Measurements from ENCODE around the gene SFSWAP.

The SFSWAP gene

DNA sequence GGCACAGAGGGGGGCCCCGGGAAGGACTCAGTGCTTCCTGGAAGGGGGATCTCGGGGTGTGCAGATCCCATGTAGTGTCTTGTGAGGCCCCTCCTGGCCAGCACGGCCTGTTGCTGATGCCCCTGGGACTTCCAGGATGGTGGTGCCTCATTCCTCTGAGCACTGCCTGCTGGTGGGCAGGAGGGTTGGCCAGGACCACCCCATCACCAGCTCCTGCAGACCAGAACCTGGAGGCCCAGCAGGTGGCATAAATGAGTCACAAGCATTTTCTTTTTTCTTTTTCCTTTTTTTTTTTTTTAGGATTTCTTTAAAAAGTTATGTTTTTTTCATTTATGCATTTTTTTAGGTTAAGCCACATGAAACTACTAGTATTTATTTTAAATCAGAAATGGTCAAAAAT, 125.3 kb downstream of the SFSWAP start:
- POLR2A ChIA-PET (ENCODE audit: low non-redundant PET): no interaction called here
- no peak overlapping the region for H3K27ac ChIP-seq
- TF ChIP-seq, protein P1, sequence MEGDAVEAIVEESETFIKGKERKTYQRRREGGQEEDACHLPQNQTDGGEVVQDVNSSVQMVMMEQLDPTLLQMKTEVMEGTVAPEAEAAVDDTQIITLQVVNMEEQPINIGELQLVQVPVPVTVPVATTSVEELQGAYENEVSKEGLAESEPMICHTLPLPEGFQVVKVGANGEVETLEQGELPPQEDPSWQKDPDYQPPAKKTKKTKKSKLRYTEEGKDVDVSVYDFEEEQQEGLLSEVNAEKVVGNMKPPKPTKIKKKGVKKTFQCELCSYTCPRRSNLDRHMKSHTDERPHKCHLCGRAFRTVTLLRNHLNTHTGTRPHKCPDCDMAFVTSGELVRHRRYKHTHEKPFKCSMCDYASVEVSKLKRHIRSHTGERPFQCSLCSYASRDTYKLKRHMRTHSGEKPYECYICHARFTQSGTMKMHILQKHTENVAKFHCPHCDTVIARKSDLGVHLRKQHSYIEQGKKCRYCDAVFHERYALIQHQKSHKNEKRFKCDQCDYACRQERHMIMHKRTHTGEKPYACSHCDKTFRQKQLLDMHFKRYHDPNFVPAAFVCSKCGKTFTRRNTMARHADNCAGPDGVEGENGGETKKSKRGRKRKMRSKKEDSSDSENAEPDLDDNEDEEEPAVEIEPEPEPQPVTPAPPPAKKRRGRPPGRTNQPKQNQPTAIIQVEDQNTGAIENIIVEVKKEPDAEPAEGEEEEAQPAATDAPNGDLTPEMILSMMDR (conservative IDR thresholded peaks at IDR 0.05; ENCODE audit: low read depth): peak; percentile 16; the same call in 1 of the 2 replicates
- DNase-seq (ENCODE audit: low spot score): no peak
- CTCF ChIA-PET: interaction anchor here (0.6 to 1.4 kb wide), 9 partner anchors 9 to 1055 kb away, joined by 3 to 7 read pairs (median 5); no protein-coding TSS in a partner anchor

DNA sequence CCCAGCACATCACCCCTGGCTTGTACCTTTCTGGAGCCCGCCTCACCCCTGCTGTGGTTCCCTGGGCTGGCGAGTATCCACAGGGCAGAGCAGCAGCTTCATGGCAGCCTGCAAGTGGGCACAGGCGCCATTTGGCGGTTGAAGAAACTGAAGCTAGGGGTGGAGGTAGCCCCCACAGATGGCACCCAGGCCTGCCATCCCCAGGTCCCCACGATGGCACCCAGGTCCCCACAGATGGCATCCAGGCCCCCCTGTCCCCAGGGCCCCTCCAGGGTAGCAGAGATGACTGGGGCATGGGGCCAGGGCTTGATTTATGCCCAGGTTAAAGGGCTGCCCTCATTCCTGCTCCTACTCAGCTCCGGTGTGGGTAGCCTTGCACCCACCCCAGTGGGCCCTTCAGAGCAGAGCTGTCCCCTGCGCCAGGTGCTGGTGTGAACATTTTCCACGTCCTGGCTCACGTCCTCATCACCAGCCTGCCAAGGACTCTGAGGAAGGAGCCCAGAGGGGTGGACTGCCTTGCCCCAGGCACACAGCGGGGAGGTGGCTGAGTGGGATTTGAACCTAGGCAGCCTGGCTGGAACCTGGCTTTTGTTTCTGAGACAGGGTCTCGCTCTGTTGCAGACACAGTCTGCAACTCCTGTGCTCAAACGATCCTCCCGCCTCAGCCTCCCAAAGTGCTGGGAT, 126.0 kb downstream of the SFSWAP start:
- ChIA-PET CTCF (interaction anchor here (0.6 to 1.4 kb wide), 7 partner anchors 65 to 165 kb away, joined by 3 to 6 read pairs (median 5); no protein-coding TSS in a partner anchor), POLR2A (ENCODE audit: low non-redundant PET) (no interaction called here)
- no peak for DNase-seq (ENCODE audit: low spot score)
- TF ChIP-seq, protein P1 (conservative IDR thresholded peaks at IDR 0.05; ENCODE audit: low read depth): no peak
- no peak overlapping the region for H3K27ac ChIP-seq

DNA sequence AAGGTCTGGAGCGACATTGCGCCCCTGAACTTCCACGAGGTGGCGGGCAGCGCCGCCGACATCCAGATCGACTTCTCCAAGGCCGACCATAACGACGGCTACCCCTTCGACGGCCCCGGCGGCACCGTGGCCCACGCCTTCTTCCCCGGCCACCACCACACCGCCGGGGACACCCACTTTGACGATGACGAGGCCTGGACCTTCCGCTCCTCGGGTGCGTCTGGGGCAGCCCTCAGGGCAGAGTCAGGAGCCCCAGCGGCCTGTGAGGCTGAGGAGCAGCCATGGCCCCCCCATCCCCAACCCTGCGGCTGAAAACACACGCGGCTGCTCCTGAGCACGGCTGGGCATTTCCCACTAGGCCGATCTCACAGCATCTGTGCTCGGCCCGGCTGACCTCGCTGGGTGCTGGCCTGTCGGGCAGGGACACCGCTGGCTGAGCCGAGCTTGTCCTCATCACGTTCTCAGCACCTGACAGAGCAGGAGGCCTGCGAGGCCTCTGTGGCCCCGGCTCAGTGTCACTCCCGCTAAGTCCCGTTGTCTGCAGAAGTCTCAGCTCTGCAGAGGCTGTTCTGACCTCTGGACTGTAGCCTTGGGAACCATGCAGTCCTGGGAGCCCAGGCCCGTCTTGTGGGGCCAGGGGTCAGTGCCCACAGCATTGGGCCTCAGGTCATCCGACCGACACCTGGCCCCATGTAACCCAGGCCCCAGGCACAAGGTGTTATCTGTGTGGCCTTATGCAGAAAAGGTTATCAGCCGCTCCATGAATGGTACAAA, 129.9 kb downstream of the SFSWAP start:
- no peak overlapping the region for H3K27ac ChIP-seq
- ChIA-PET CTCF (no interaction called here), POLR2A (ENCODE audit: low non-redundant PET) (no interaction called here)
- TF ChIP-seq, protein P1 (conservative IDR thresholded peaks at IDR 0.05; ENCODE audit: low read depth): no peak
- DNase-seq (ENCODE audit: low spot score): no peak

DNA sequence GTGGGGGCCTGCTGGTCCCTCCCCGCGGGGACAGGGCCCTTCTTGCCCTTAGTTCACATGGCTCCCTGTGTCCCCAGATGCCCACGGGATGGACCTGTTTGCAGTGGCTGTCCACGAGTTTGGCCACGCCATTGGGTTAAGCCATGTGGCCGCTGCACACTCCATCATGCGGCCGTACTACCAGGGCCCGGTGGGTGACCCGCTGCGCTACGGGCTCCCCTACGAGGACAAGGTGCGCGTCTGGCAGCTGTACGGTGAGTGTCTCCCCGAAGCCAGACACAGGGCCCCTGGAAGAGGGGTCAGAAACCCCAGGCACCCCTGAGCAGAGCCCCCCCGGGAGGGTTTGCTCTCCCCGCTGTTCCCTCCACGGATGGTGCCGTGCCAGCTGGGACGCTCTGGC, 130.7 kb downstream of the SFSWAP start:
- TF ChIP-seq, protein P1 (conservative IDR thresholded peaks at IDR 0.05; ENCODE audit: low read depth): no peak
- no peak overlapping the region for H3K27ac ChIP-seq
- no peak for DNase-seq (ENCODE audit: low spot score)
- POLR2A ChIA-PET (ENCODE audit: low non-redundant PET): no interaction called here
- CTCF ChIA-PET: no interaction called here

DNA sequence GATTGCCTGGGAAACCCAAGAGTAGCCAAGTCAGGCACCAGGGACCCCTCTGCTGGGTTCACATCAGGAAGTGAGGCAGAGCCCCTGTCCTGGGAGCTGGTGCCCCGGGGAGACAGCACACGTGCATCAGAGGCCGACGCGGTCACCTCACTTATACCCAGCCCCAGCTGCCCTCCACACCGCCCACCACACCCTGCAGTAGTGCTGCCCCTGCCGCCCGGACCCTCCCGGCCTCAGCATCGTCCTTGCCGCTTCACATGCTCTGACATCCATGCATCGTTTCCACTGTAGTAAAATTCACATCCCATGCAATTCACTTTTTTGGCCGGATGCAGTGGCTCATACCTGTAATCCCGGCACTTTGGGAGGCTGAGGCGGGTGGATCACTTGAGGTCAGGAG, 131.3 kb downstream of the SFSWAP start:
- ChIA-PET CTCF (interaction anchor here (0.6 to 0.7 kb wide), 2 partner anchors 170 to 291 kb away, joined by 3 read pairs; no protein-coding TSS in a partner anchor), POLR2A (ENCODE audit: low non-redundant PET) (no interaction called here)
- no peak for DNase-seq (ENCODE audit: low spot score)
- no peak overlapping the region for H3K27ac ChIP-seq
- TF ChIP-seq, protein P1 (conservative IDR thresholded peaks at IDR 0.05; ENCODE audit: low read depth): no peak

DNA sequence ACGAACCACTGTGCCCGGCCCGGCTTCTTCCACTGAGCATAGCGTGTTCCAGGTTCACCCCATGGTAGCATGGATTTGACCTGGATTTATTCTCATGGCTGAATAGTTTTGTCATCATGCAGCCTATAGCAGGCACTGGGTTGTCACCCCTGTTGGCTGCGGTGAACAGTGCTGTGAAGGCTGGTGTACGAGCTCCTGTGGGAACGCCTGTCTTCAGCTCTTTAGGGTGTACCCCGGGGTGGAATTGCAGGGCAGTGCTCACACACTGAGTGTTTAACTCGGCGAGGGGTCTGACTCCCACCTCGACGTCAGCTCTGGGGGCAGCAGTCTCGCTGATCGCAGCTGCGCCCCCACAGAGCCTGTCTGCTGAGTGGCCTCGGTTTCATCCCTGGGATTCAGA, 132.6 kb downstream of the SFSWAP start:
- CTCF ChIA-PET: no interaction called here
- H3K27ac ChIP-seq: no peak overlapping the region

More for the DNA sequence above, 132.6 kb downstream of the SFSWAP start:
- POLR2A ChIA-PET (ENCODE audit: low non-redundant PET): no interaction called here
- TF ChIP-seq, protein P1 (conservative IDR thresholded peaks at IDR 0.05; ENCODE audit: low read depth): no peak
- DNase-seq (ENCODE audit: low spot score): no peak
